Fibroblast of the conjunctiva (primary cell): Measurements from ENCODE around the gene RMND5B.
"Not testable (repeated sequence)": the region's sequence is repeated elsewhere in the genome, so short reads cannot be mapped to it uniquely, and the experiment has no call there.

Experiments used
- DNase-seq: peaks from one replicate; pipeline ENCODE4 v3.0.0-alpha.2; 2010; ENCODE audit warnings: low read depth

The RMND5B gene

DNA sequence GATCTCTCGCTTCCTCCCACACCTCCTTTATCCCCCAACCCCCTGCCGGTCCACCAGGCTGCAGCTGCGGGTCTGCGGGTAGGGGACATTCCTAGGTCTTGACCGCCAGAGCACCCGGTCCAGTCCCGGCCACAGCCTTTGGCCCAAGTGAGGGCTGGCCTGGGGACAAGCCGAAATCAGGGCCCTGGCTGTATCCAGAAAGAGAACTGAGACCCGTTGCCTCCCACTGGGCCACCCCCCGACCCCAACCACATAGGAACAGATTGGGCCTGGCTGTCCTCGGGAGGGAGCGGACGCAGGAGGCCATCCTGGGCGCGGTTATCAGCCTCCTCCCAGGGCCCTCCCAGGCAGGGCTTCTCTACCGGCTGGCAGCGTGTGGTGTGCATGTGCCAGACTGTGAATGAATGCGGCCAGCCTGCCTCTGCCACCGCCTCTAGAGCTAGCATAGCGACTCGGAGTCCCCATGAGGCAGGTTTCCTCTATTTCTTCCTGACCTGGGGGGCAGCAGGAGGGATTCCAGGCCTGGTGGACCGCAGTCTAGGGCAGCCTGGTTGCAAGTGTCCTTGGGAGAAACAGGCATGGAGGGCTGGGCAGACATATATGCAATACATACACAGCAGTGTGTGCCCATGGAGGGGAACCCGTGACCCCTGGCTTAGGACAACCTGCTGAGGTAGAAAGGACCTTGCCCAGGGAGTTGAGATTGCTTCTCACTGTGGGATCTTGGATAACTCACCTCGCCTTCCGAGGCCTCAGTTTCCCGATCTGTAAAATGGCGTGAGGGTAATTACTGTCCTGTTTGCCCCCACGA, 16.3 kb upstream of the RMND5B start:
- DNase-seq: no peak

DNA sequence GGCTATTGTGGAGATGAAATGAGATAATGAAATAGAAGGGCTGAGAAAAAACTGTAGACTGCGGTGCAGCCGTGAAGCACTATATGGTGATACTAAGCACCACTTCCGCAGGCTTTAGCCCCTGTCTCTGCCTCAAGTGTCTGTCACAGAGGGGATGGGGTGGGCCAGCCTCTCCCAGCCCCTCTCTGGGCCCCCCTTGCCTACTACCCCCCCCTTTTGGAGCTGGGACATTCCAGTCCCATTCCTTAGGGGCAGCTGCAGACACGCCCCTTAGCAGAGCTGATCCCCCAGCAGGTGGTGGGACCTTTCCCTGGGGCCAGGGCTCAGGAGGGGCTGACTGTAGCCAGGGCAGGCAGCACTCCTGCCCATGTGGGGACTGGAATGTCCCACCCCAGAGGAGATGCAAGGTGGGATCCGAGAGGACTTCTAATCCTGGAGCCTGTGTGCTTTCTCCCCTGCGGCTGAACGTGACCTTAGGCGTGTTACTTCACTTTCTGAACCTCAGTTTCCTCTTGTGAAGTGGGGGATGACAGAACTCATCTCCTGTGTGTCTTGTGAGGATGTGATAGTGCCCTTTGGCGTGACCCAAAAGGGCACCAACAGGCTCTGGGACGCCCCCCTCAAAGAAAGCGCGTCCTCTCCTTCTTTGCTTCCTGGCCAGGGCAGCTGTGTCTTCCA, 15.5 kb upstream of the RMND5B start:
- DNase-seq: no peak

DNA sequence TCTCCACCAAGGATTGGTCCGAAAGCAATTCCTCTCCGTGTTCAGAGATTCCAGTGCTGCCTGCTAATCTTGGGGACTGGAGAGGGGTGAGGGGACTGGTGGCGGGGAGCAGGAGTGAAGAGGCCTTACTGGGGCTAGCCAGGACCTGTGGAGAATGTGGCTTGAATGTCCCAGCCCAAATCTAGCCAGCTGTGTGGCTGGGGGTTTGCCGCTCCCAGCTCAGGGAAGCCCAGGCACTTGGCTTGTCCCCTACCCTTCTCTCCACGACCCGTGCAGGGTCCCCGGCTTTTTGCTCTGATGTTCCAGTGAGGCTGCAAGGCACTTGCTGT, 15.0 kb upstream of the RMND5B start:
- no peak for DNase-seq

DNA sequence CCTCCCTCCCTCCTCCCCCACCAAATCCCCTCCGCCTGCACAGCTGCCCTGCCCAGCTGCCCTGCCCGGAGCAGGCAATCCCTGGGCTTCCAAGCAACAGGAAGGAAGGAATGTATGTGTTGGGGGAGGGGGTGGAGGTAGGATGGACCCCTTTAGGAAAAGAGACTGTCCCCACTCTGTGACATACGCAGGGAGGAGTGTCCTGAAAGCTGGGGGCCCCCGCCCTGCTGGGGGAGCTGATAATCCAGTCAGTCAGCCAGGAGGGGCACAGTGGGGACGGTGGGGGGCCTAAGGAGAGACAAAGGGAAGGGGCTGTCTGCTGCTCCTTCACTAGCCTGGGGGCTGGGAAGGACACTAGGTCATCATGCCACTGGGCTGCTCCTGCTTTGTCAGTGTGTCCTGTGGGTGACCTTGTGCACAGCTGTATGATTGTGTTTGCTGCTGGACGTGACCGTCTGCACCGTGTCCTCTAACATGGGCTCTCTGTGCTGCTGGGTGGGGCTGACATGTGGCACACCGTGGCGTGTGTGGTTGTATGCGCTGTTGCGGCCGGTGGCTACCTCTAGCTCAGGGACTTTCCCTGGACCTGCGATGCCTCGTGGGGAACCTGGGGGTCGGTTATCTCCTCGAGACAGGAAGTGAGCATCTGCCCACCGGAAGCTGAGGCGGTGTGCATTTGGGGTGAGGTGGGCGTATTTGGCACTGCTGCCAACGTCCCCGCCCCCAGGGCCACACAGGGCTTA, 14.5 kb upstream of the RMND5B start:
- DNase-seq: no peak

DNA sequence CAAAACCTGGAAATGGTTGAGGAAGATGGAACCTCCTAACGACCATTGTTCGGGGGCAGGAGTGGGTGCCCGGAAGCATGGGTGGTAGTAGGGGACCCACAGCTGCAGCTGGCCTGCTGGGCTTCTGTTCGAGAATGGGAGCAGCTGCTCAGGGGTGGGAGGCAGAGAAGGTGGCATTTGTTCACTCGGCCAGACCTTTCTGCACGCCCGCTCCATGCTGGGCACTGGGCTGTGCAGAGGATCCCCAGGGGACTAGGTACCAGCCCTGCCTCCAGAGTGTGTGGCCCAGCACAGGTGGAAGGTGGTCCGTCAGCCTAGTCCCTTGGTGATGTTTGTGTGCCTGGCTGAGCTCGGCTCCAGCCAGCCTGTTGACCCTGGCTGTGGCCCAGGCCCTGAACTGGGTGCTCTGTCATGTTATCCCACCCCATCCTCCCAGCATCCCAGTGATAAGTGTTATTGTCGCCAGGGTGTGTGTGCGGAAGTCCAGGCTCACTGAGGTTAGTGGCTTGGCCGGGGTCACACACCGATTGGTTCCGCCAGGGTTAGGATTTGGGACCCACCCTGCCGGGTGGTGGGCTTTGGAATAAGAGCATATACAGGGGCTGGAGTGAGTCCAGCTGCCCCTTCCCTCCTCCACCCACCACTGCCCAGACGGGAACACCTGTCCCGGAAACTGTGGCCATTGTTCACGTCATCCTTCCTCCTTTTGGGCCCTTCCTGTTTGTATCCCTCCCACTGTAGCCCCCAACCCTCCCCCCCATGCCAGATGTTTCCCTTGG, 12.7 kb upstream of the RMND5B start:
- DNase-seq: no peak

DNA sequence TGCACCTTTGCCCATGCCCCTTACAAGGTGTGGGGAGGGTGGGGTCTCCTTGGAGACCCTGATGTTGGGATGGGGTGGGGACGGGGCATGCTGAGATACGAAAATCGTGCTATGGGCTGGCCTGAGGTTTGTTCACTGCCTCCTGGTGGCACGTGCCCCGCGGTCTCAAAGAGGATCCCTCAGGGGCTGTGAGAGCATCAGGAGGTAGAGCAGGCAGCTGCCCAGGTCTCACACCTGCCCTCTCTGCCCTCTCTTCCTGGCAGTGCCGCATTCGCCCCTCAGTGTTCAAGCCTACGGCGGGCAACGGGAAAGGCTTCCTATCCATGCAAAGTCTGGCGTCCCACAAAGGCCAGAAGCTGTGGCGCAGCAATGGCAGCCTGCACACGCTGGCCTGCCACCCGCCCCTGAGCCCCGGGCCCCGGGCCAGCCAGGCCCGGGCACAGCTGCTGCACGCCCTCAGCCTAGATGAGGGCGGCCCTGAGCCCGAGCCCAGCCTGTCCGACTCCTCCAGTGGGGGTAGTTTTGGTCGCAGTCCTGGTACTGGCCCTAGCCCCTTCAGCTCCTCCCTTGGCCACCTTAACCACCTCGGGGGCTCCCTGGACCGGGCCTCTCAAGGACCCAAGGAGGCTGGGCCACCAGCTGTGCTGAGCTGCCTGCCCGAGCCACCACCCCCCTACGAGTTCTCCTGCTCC, 10.8 kb upstream of the RMND5B start:
- DNase-seq: no peak

DNA sequence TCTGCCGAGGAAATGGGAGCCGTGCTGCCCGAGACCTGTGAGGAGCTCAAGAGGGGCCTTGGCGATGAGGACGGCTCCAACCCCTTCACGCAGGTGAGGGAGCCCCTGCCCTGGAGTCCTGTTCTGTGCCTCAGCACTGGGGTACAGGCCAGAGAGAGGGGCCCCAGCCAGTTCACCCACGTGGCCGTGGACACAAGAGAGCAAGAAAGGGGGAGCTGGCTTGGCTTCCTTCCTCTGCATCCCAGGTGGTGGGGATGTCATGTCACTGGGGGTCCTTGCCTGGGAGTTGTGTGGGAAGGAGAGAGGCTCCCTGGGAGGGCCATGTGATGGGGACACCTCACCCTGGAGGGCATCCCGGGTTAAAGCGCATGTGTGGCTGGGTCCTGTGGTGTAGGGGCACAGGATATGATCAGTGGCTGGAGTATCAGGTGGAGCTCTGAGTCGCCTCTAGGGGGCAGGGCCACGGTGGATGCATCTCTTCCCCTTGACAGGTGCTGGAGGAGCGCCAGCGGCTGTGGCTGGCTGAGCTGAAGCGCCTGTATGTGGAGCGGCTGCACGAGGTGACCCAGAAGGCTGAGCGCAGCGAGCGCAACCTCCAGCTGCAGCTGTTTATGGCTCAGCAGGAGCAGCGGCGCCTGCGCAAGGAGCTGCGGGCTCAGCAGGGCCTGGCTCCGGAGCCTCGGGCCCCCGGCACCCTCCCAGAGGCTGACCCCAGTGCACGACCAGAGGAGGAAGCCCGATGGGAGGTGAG, 10.0 kb upstream of the RMND5B start:
- peak; percentile 3 for DNase-seq

DNA sequence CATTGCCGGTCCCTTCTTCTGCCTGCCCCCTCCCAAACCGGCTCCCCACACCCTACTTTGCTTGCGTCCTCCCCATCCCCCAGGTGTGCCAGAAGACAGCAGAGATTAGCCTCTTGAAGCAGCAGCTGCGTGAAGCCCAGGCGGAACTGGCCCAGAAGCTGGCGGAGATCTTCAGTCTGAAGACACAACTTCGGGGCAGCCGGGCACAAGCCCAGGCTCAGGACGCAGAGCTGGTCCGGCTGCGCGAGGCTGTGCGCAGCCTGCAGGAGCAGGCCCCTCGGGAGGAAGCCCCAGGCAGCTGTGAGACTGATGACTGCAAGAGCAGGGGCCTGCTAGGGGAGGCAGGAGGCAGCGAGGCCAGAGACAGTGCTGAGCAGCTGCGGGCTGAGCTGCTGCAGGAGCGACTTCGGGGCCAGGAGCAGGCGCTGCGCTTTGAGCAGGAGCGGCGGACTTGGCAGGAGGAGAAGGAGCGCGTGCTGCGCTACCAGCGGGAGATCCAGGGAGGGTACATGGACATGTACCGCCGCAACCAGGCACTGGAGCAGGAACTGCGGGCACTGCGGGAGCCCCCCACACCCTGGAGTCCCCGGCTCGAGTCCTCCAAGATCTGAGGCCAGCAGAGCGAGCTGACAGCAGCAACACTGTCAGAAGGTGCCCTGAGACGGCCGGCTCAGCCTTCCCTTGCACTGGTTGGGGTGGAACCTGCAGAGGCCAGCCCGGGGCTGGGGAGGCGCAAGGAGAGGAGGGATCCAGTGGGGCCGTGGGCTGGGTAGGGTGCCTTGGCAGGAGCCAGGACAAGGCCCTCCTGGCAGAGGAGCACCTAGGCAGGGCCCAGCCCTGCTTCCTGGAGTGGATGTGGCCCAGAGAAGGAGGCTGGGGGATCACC, 9.2 kb upstream of the RMND5B start:
- DNase-seq: no peak

DNA sequence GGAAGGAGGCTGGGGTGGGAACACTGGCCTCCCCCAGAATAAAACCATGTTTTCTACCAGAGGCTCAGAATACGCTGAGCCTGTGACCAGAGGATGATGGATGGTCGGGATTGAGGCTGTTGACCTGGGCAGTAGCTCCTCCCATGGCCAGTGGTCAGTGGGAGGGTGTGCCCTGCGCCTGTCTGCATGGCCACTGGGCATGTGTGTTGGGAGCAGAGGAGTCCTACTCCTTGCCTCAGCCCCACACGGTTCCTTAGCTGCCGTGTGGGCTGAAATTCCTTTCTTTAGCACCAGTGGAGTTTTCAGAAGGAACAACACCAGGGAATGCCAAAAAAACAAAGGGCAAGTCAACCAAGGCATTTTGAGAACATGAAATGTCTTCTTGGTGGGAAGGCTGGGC, 8.5 kb upstream of the RMND5B start:
- DNase-seq: no peak

DNA sequence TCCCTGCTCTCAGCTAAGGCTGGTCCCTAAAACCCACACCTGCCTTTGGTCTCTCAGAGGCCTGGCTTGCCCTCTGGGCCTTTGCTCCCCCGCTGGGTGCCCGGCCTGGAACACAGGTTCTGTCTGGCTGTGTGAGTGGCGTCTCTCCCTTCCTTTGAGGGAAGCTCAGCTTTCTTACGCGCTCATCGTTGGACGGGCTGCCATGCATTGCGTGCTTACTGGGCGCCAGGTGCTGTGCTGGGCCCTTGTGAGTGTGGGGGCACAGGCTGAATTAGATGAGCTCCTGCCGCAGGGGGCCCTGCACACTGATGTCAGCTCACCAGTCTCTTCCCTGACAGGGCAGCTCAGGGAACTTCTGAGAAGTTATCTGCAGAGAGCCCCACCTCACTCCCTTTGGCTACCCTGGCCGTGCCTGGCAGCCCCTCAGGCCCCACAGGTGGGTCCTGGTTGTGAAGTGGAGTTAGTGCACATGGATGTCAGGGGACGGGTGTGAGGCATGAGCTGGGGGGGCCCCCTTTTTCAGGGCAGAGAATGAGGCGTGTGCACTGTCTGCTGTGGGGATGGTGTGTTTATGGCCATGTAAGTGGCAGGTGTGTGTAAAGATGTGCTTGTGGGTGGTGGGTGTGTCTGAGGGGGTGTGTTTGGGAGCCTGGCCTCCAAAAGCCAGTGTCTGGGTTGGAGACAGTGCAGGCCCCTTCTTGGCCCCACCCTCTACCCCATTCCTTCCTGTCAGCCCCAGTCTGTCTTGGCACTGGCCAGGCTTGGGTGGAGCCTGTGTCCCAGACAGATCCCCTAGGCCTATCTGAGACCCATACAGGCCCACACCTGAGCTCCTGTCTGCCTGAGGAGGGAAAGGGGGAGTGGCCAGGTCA, 7.5 kb upstream of the RMND5B start:
- no peak for DNase-seq

DNA sequence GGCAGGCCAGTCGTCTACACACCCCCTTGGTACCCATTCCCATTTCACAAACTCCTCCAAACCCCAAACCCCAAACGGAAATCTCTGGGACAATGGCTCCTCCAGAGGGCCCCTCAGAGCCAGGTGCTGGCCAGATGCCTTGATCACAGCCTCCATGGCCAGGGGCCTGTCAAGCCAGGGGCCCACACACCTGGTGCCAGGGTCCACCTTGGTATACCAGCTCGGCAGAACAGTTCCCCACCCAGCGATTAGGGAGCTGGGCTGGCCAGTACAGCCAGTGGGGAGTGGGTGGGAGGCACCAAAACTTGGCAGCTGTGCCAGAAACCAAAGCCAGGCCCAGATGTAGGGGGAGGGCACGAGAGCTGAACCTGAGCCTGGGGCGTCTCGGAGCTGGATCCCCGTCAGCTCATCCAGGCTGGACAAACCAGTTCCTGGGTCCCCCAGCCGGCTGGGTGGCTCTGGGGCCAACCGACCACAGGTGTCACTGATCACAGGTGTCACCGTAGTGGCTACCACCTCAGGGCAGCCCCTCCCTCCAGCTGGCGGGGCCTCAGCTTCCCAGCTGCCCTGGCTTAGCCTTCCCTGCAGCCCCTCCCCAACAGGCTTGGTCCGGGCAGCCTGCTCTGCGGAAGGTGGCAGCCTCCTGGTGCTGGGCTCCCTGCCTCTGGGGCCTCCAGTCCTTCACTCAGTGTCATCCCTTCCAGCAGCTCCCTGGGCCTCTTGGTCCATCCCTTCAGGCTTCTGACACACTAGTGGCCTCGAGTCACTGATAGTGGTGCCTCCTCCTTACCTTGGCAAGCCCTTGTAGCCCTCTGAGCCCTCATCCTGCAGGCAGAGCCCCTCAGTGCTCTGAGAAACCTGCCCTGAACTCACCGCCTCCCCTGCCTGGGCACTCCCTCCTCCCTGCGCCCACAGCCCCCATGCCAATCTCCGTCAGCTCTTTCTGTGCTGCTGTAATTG, 6.6 kb upstream of the RMND5B start:
- DNase-seq: no peak

DNA sequence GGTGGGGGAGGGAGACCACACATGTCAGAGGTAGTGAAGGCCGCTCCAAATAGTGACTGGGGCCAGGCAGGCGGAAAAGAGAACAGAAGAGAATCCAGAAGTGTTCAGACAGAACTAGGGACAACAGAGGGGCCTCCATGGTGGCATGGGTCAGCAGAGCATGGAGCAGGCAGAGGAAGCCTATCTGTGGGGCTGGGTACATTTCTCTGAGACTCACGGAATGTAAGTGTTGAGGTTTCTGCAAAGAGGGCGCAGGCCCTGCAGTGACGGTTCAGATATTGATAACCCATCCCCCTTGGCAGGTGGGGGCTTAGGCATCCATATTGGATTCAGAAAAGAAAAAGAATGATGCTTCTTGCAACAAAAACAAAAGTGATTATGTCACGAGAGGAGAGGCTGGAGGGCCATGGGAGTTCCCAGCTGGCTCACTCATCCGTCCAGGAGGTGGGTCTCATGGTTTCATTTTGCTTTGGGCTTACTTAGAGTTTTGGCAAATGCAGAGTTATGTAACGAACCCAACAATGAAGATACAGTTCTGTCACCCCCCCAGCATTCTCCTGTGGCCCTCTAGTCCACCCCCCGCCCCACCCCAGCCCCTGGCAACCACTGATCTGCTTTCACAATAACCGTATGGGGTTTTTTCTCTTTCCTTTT, 5.4 kb upstream of the RMND5B start:
- no peak for DNase-seq

DNA sequence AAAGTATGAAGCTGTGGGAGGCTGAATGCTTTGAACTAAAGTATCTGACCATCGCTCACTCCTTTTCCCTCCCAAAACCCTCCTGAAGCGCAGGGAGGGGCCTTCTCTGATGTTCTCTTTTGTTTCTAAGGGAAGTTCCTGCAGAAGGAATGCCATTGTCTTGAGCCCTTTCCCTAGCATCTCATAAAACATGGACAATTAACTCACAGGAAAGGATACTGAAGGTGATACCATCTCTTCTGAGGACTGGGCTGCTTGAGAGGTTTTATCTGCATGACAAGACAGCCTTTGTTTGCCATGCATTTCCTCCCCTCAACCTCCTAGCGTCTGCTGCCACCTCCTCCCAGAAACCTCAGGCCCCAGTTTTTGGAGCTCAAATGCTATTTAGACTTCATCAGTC, 4.3 kb upstream of the RMND5B start:
- no peak for DNase-seq

DNA sequence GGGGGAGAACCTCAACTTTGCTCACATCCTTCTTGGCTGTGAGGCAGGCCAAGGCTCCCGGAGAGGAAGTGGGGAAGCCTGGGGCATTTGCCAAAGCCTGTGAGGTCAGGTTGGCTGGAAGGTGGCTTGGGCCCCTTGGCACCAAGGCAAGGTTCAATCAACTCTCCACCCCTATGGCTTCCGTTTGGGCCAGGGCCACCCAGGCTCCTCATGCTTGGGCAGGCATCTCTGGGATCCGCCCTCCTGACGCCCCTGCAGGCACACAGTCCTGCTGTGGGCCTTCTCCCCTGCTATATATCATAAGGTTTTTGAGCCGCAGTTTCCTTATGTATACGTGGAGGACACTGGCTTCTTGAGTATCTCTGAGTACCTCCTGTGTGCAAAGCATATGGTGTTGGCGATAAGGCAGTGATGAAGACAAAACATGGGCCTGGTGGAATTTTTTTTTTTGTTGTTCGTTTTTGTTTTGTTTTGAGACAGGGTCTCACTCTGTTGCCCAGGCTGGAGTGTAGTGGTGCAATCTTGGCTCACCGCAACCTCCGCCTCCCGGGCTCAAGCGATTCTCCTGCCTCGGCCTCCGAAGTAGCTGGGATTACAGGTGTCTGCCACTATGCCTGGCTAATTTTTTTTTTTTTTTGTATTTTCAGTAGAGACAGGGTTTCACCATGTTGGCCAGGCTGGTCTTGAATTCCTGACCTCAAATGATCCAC, 3.4 kb upstream of the RMND5B start:
- not testable (repeated sequence) for DNase-seq

DNA sequence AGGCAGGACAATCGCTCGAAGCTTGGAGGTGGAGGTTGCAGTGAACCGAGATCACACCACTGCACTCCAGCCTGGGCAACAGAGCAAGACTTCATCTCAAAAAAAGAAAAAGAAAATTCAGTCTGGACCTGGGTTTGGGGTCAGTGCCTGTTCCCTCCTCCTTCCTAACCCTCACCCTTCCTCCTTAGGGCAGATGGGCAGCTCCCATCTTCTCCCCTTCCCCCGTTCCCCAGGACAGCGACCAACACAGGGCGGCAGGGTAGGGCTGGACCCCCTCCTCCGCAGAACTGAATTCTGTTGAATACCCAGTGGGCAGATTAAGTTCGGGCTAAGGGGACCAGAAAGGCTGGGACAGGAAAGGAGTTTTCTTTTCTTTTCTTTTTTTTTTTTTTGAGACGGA, 1.5 kb upstream of the RMND5B start:
- no peak for DNase-seq

DNA sequence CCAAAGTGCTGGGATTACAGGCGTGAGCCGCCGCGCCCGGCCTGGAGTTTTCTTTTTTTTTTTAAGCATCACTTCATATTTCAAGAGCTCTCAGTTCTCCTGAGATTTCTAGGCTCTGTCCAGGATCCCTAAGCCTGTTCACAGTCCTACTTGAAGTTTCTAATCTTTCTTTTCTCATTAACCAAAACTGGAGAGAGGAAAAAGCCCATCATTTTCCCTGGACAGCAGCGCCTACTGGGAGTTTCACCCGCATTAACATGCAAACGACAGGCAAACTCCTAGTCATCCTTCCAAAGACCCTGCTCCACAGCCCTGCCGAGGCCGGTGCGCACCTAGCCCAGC, 609 bp upstream of the RMND5B start:
- not testable (repeated sequence) for DNase-seq
